Globus pallidus (tissue), 1 donor: ENCODE data around the gene MT1H.
A peak's percentile ranks its signal among the peaks of the same experiment; 100 is the strongest.
"Not testable (repeated sequence)": the region's sequence is repeated elsewhere in the genome, so short reads cannot be mapped to it uniquely, and the experiment has no call there.

Source experiments
- DNase-seq: peaks from one replicate; pipeline ENCODE4 v3.0.0-alpha.2; 2015; ENCODE audit warnings: low spot score

Gene MT1H

GRCh38 chr16:56684926-56685590 lies 15.4 kb downstream of the MT1H start:
- peak; percentile 31 for DNase-seq

DNA sequence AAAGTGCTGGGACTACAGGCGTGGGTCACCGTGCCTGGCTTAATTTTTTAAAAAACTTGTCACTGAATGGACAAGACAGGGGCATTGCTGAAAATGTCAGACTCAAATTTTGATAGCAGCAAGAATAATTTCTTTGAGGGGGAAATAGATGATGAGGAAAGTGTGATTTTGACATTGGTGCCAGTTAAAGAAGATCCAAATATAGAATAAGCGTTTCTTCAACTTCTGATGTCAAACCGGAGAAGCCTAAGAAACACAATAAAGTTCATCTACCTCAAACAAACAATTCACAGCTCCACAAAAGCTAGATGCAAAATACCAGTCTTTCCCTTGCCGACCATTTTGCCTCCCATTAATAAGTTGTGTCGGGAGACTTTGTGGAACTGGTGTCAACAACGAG lies 17.1 kb downstream of the MT1H start:
- no peak for DNase-seq

DNA sequence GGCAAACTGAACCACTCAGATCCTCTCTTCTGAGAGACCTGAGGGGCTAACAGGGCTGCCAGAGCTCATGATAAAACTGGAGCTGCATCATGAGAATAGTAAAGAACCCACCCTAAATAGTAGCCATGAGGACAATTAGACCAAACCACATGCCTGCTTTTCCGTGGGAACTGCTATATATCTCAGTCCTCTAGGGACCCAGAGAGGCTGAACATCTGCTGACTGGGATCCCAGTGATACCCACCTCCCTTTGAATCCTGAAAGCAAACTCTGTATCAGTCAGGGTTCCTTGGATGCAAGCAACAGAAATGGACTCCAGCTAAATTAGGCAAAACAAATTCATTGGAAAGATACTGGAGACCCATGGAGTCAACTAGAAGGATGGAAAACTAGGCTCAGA lies 19.1 kb downstream of the MT1H start:
- no peak for DNase-seq

GRCh38 chr16:56689171-56689570 lies 19.6 kb downstream of the MT1H start:
- no peak for DNase-seq

DNA sequence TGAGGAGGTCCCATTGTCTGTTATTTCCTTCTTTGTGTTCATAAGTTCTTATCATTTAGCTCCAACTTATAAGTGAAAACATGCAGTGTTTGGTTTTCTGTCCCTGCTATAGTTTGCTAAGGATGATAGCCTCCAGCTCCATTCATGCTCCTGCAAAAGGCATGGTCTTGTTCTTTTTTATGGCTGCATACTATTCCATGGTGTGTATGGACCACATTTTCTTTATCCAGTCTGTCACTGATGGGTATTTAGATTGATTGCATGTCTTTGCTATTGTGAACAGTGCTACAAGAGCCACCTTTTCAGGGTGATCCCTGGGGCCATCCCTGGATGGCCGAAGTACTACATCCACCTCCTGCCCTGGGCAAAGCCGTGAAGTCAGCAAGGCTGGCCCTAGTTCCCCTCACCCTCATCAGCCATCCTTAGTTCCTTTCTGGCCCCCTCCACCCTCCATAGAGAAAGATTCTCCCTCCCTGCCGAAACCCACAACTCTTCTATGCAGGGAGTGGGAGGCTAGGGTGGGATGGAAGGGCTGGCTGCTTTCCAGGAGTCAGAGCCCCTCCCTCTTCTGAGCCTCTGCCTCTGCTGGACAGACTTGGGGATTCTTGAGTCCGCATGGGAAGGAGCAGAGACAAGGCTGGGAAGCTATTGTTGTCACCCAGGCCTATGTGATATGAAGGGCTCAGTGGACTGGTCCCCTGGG lies 21.0 kb downstream of the MT1H start:
- no peak for DNase-seq

- DNase-seq = no peak
Measured at GRCh38 chr16:56691885-56692284, 22.3 kb downstream of the MT1H start.

DNA sequence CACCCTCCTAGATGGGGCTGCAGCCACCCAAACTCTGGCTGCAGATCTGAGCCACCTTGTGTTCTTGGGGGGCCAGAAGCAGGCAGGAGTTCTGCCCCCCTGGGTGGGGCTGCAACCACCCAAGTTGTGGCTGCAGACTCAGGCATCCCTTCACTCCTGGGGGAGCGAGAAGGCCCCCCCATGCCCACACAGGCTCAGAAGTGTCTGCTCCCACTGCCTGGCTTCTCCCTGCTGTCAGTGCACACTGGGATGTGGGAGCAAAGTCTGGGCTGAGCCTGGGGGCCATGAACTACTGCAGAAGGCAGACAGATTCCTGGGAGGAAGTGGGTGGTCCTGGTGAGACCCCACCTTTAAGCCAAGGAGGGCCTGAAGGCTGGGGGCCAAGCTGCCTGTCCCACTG lies 25.6 kb downstream of the MT1H start:
- no peak for DNase-seq

DNA sequence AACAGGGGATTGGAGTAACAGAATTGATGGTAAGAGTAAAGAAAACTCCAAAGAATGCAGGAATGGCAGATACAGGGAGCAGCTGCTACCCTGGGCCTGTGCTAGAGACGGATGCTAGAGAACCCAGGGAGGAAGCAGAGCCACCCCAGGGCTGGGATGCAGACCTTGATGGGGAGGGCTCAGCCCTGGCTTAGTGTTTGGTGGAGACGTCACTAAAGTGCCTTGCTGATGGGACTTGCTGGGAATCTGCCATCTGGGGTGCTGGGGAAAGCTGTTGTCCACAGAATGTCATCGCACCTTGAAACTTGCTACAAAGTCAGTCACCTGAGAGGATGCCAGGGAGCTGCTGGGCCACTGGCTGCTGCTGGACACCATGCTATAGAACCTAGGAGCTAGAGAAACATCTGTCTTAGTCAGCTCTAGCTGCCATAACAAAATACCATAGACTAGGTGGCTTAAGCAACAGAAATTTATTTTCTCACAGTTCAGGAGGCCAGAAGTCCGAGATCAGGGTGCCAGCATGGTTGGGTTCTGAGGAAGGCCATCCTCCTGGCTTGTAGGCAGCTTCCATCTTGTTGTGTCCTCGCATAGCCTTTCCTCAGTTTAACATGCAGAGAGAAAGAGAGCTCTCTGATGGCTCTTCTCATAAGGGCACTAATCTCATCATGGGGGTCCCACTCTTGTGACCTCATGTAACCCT lies 28.0 kb downstream of the MT1H start:
- DNase-seq = no peak

DNA sequence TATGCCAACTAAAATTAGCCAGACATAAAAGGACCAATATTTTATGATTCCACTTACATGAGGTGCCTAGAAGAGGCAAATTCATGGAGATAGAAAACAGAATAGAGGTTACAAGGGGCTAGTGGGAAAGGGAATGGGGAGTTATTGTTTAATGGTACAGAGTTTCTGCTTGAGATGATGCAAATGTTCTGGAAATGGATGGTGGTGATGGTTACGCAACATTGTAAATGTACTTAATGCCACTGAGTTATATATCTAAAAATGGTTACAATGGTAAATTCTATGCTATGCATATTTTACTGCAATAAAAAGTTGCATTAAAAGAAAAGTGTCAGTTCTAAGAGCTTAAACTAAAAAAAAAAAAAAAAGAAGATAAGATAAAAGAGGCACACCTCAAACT lies 30.6 kb downstream of the MT1H start:
- no peak for DNase-seq

GRCh38 chr16:56700631-56701030 lies 31.0 kb downstream of the MT1H start:
- DNase-seq = no peak

- DNase-seq = no peak
Measured at GRCh38 chr16:56701534-56701933, 31.9 kb downstream of the MT1H start.

DNA sequence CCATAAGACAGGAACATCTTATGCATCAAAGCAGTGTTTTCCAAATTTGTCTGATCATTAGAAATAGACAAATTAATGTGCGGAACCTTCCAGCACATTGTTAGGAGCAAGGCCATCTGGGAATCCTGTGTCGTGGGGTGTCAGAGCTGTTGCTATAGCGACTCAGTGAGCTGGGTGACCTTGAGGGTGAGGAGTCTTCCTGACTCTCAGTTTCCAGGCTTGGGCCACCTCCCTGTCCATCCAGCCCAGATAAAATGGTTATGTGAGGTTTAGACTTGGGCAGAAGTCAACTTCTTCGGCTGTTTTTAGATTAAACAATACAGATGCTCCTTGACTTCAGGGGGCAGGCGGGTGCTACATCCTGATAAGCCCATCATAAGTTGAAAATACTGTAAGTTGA lies 33.2 kb downstream of the MT1H start:
- DNase-seq = no peak

GRCh38 chr16:56708525-56709442 lies 39.2 kb downstream of the MT1H start:
- DNase-seq = no peak

DNA sequence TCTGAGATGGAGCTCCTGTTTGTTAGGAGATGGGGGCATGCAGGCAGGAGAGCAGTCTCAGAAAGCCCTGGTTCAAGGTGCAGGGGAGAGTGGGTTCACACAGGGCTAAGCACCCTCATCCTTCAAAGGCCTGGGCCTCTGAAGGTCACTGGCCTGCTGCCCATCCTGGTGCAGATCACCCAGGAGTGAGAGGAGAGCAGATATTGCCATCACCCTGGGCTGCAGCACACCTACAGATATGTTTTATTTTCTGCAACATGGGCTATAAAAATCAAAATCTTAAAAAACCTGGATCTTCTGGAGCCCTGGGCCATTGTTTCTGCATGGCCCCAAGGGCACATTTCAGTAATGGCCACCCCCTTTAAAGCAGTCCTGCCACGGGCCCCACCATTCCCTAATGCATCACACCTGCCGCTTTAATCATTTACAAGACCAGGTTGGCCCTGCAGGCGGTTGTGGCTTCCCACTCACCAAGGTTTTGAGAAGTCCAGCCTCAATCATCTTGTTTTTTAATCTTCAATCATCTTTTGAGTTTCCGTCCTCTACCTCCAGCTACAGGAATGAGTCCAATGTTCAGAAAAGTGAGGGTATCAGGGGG lies 39.9 kb downstream of the MT1H start:
- no peak for DNase-seq

- DNase-seq = no peak
Measured at GRCh38 chr16:56710181-56710737, 40.6 kb downstream of the MT1H start.

DNA sequence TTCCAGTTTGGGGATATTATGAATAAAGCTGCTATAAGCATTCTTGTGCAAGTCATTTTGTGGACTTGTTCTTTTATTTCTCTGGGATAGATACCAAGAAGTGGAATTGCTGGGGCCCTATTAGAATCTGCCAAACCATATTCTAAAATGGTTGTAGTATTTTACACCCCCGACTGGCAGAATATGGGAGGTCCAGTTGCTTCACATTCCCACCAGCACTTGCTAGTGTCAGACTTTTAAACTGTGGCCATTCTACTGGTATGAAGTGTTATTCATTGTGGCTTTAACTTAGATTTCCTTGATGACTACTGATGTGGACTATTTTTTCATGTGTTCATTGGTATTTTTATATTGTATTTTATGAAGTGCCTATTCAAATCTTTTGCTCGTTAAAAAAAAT lies 42.2 kb downstream of the MT1H start:
- no peak for DNase-seq

- no peak for DNase-seq
Measured at GRCh38 chr16:56713794-56714193, 44.2 kb downstream of the MT1H start.

DNA sequence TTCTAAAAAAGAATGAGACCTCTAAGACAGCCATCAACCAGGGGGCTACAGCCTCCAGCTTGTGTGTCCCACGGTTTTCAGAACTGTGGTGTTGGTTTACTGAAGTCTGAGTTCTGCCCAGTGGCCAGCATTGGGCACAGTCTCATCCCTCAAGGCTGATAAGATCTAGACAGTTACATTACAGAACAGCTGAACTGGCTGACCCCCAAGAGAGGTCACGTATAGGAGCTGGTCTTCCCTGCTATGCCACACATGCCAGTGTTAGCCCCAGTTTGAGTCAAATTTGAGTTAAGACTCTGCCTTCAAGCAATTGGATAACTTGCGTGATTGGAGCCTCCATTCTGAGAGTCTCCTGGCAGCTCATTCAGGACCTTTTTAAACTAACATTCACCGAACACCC lies 45.5 kb downstream of the MT1H start:
- no peak for DNase-seq

DNA sequence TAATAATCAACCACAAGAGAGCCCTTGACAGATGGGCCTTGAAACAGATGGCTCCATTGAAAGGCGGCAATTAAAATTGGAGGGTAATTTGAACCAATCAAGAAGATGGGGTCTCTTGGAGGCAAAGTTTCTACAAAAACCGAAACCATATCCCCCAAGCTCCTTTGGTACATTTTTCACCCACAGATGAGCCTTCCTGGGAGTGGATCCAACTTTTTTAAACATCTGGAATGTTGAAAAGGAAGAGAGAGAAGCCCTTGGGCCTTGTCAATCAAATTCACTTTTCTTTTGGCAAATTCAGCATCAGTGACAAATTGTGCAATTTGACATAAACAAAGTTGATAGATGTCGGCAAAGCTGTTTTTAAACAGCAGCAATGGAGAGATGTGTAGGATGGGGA lies 47.1 kb downstream of the MT1H start:
- no peak for DNase-seq

DNA sequence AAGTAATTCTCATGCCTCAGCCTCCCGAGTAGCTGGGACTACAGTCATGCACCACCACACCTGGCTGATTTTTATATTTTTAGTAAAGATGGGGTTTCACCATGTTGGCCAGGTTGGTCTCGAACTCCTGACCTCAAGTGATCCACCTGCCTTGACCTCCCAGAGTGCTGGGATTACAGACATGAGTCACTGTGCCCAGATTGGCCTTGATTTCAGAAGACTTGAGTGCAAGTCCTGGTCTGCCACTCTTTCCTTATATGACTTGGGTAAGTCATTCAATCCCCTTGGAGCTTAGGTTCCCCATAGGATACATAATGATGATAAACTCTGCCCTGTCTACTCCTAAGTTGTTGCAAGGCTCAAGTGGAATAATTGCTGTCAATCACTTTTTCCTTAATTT lies 47.9 kb downstream of the MT1H start:
- DNase-seq = not testable (repeated sequence)
